PFSK-1 (cell line): ENCODE data around the gene RPGR.

ENCODE experiments used
- FOXP2 ChIP-seq: optimal IDR thresholded peaks from 2 replicates; pipeline ENCODE3; 2011; ENCODE audit warnings: borderline replicate concordance, control low read depth, inconsistent platforms; ENCODE audit not compliant: insufficient read depth; ENCODE audit errors: extremely low read length, extremely low read depth
- POLR2AphosphoS5 ChIP-seq: IDR thresholded peaks from 2 replicates; pipeline ENCODE4 v1.6.1; 2012; ENCODE audit warnings: low read depth, mild to moderate bottlenecking, control low read depth, low read length, moderate library complexity
- REST ChIP-seq, 2 experiments: IDR thresholded peaks; 2 replicates each; pipeline versions ENCODE4 v1.6.1 to v1.8.0; 2011 to 2012; ENCODE audit warnings: low read depth in 2 of 2, low read length in 2 of 2, control low read depth in 1 of 2, inconsistent platforms in 1 of 2, mild to moderate bottlenecking in 1 of 2, moderate library complexity in 1 of 2; ENCODE audit not compliant: insufficient read depth in 1 of 2
- SIN3A ChIP-seq: IDR thresholded peaks from 2 replicates; pipeline ENCODE4 v1.6.1; 2012; ENCODE audit warnings: mild to moderate bottlenecking, low read length, moderate library complexity, borderline replicate concordance; ENCODE audit not compliant: insufficient read depth
- TAF1 ChIP-seq: IDR thresholded peaks from 2 replicates; pipeline ENCODE4 v1.6.1; 2012; ENCODE audit warnings: low read length, control low read depth, borderline replicate concordance; ENCODE audit not compliant: insufficient read depth

Gene RPGR

GRCh38 chrX:38275615-38276014 lies 51.7 kb downstream of the RPGR start:
- TF ChIP-seq TAF1 (no peak), POLR2AphosphoS5 (no peak), SIN3A (no peak), FOXP2 (no peak), REST (IDR thresholded peaks at IDR 0.05; ENCODE audit: insufficient read depth in 1 of 2, low read depth in 2 of 2, low read length in 2 of 2) (no peak)

- TF ChIP-seq FOXP2: no peak
- no peak for TF ChIP-seq POLR2AphosphoS5
- no peak for TF ChIP-seq SIN3A
- TF ChIP-seq REST (IDR thresholded peaks at IDR 0.05; ENCODE audit: insufficient read depth in 1 of 2, low read depth in 2 of 2, low read length in 2 of 2): no peak
- no peak for TF ChIP-seq TAF1
Measured at GRCh38 chrX:38273453-38273852, 53.9 kb downstream of the RPGR start.

- TF ChIP-seq SIN3A (no peak), FOXP2 (no peak), REST (IDR thresholded peaks at IDR 0.05; ENCODE audit: insufficient read depth in 1 of 2, low read depth in 2 of 2, low read length in 2 of 2) (no peak), TAF1 (no peak), POLR2AphosphoS5 (no peak)
Measured at GRCh38 chrX:38271154-38271716, 56.1 kb downstream of the RPGR start.

- TF ChIP-seq SIN3A (no peak), REST (IDR thresholded peaks at IDR 0.05; ENCODE audit: insufficient read depth in 1 of 2, low read depth in 2 of 2, low read length in 2 of 2) (no peak), FOXP2 (no peak), TAF1 (no peak), POLR2AphosphoS5 (no peak)
Measured at GRCh38 chrX:38268011-38268410, 59.3 kb downstream of the RPGR start.
